Measurements from ENCODE around the gene EXOC4. TPM values are rescaled to one million over a fixed set of nuclear protein-coding genes. Genes with fewer than 3 reads are reported as not detected.

EXOC4 gene
- total and polyA plus RNA-seq, 2 of the 8 experiments (the other 6 are each of a cell fraction or from before 2014, with no cell fraction given), result 27.0 to 67.3 TPM

- DNase-seq (ENCODE audit: low read depth in 1 of 2, low spot score in 2 of 2) (no peak), FAIRE-seq (no peak)
- Histone ChIP-seq H3K23me2 (ENCODE audit: low read depth, low read length) (no peaks in the 10 kb centered on the region), H2BK5ac (ENCODE audit: low read depth, low read length) (no peak overlapping the region), H3K56ac (replicated peaks; ENCODE audit: insufficient read length, low read depth, low read length) (no peak overlapping the region), H3K4me3 (ENCODE audit: extremely low read depth in 1 of 4, insufficient read depth in 2 of 4, low read depth in 3 of 4, low read length in 4 of 4) (no peak overlapping the region), H3K4me2 (ENCODE audit: insufficient read depth in 1 of 2, low read depth in 2 of 2, low read length in 2 of 2) (no peak overlapping the region), H3K27ac (ENCODE audit: low read depth, low read length) (no peak overlapping the region), H3K79me1 (ENCODE audit: low read depth, low read length) (no peaks in the 10 kb centered on the region; the same call in 1 of the 2 replicates), H2BK15ac (ENCODE audit: low read length) (no peak overlapping the region), H4K8ac (ENCODE audit: extremely low read depth, insufficient read depth, low read length) (no peak overlapping the region), H4K20me1 (replicated peaks in 1 of 2; ENCODE audit: control insufficient read depth in 1 of 2, insufficient read depth in 2 of 2, low read length in 2 of 2) (no peaks in the 10 kb centered on the region), H3K36me3 (ENCODE audit: control insufficient read depth in 2 of 4, insufficient read depth in 4 of 4, low read length in 3 of 4) (no peaks in the 10 kb centered on the region), H4K5ac (ENCODE audit: insufficient read length, low read depth, low read length) (no peak overlapping the region), H2AFZ (ENCODE audit: low read length) (no peak overlapping the region), H2AK5ac (ENCODE audit: low read depth, low read length) (no peak overlapping the region), H3K4me1 (replicated peaks in 1 of 4; ENCODE audit: control insufficient read depth in 3 of 4, insufficient read depth in 4 of 4, low read length in 3 of 4) (no peaks in the 10 kb centered on the region), H3K79me2 (ENCODE audit: control insufficient read depth in 1 of 2, insufficient read depth in 2 of 2, low read length in 2 of 2) (no peaks in the 10 kb centered on the region), H3K9ac (replicated peaks in 1 of 4; ENCODE audit: extremely low read depth in 1 of 4, low read depth in 3 of 4, low read length in 3 of 4) (no peak overlapping the region), H2BK12ac (ENCODE audit: low read depth, low read length) (no peak overlapping the region), H2BK20ac (ENCODE audit: low read length) (no peak overlapping the region), H2BK120ac (replicated peaks; ENCODE audit: low read depth, low read length) (no peak overlapping the region), H3K14ac (ENCODE audit: insufficient read length) (no peak overlapping the region), H3K23ac (ENCODE audit: insufficient read length) (no peak overlapping the region), H3K4ac (replicated peaks; ENCODE audit: insufficient read length, low read depth, low read length) (no peak overlapping the region), H3K27me3 (replicated peaks in 1 of 4; ENCODE audit: control insufficient read depth in 3 of 4, extremely low read depth in 1 of 4, insufficient read depth in 3 of 4, low read length in 3 of 4) (no peaks in the 10 kb centered on the region), H3K9me3 (ENCODE audit: insufficient read depth in 2 of 2, low read depth in 1 of 2, low read length in 1 of 2) (no peaks in the 10 kb centered on the region), H3K18ac (ENCODE audit: extremely low read depth, low read length) (no peak overlapping the region), H4K91ac (replicated peaks; ENCODE audit: insufficient read length, low read length) (no peak overlapping the region)
- CTCF ChIA-PET (ENCODE audit: partially characterized antibody), result no interaction called here
- POLR2A ChIA-PET (ENCODE audit: partially characterized antibody), result interaction anchor here (0.6 kb wide), 1 partner anchor 16 kb away, joined by 3 read pairs; no protein-coding TSS in a partner anchor
- no peak for TF ChIP-seq JUN (IDR thresholded peaks at IDR 0.05; ENCODE audit: low read depth, low read length)
- no peak for TF ChIP-seq RXRA (IDR thresholded peaks at IDR 0.05; ENCODE audit: insufficient read depth, low read depth, low read length)
- no peak for TF ChIP-seq BCL11A (IDR thresholded peaks at IDR 0.05; ENCODE audit: low read depth in 2 of 2, low read length in 2 of 2)
- no peak for TF ChIP-seq SIX5 (IDR thresholded peaks at IDR 0.05; ENCODE audit: low read depth, low read length)
- TF ChIP-seq MAFK (IDR thresholded peaks at IDR 0.05; ENCODE audit: low read depth, low read length), result no peak
- TF ChIP-seq EZH2 (IDR thresholded peaks at IDR 0.05; ENCODE audit: low read depth, low read length, severe bottlenecking), result no peak
- TF ChIP-seq SUZ12 (IDR thresholded peaks at IDR 0.05; ENCODE audit: low read length), result no peak
- no peak for TF ChIP-seq ATF2 (IDR thresholded peaks at IDR 0.05; ENCODE audit: low read length)
- TF ChIP-seq SRF (IDR thresholded peaks at IDR 0.05; ENCODE audit: low read depth, low read length), result no peak
- no peak for TF ChIP-seq ASH2L (IDR thresholded peaks at IDR 0.05; ENCODE audit: low read length)
- no peak for TF ChIP-seq GTF2F1 (IDR thresholded peaks at IDR 0.05; ENCODE audit: borderline replicate concordance, low read depth, low read length)
- no peak for TF ChIP-seq POLR2AphosphoS5 (IDR thresholded peaks at IDR 0.05; ENCODE audit: low read depth, low read length)
- TF ChIP-seq, protein P1, sequence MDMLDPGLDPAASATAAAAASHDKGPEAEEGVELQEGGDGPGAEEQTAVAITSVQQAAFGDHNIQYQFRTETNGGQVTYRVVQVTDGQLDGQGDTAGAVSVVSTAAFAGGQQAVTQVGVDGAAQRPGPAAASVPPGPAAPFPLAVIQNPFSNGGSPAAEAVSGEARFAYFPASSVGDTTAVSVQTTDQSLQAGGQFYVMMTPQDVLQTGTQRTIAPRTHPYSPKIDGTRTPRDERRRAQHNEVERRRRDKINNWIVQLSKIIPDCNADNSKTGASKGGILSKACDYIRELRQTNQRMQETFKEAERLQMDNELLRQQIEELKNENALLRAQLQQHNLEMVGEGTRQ (IDR thresholded peaks at IDR 0.05; ENCODE audit: low read length), result no peak
Observed at GRCh38 chr7:133572087-133572486, 319.2 kb downstream of the EXOC4 start.
